HG02623 (cell line): ENCODE measurements around the gene SIM2.

Source experiments
- ATAC-seq: cut with Tn5 transposase; IDR thresholded peaks from one replicate; pipeline ENCODE4 v1.9.1; 2021; ENCODE audit warnings: moderate library complexity; ENCODE audit not compliant: unreplicated experiment

SIM2 gene

DNA sequence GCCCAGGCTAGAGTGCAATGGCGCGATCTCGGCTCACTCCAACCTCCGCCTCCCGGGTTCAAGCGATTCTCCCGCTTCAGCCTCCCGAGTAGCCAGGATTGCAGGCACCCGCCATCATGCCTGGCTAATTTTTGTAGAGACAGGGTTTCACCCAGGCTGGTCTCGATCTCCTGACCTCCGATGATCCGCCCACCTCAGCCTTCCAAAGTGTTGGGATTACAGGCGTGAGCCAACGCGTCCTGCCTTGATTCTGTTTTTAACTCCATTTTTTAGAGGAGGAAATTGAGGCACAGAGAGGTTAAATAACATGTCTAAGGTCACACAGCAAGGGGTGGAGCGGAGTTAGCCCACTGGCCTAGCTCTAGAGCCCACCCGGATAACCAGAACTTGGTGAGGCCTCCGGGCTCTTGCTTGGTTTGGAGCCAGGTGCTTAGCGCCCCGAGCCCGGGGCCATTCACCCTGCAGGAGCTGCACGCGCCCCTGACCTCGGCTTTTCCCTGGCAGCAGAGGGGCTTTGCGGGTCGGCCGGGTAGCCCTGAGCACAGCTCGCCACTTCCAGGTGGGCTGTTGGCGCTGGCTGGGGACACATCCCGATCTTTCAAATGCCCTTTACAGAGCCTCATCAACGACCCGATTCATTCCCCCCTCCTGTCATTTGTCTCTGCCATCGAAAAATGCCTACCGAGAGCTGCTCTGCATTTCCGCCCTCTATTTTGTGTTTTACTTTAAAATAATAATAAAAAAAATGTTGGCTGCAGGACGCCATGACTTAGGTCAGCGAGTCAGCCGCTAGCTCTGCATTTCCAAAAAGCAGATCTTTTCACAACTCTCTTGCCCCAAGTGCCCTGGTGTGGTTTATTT, 11.2 kb downstream of the SIM2 start:
- ATAC-seq = no peak

DNA sequence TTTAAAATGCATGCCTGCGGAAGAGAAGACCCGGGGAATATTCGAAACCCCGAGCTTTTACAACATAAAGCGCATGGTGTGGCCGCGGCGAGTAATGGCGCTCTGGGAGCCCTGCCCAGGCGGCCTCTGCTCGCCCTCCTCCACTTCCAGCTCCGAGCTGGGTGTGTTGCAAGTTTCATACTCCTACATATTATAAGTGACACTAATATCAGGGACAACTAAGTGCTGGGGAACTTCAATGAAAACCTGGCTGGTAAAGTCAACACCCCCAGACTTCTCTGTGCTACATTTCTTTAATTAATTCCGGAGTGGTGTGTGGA, 11.8 kb downstream of the SIM2 start:
- no peak for ATAC-seq

DNA sequence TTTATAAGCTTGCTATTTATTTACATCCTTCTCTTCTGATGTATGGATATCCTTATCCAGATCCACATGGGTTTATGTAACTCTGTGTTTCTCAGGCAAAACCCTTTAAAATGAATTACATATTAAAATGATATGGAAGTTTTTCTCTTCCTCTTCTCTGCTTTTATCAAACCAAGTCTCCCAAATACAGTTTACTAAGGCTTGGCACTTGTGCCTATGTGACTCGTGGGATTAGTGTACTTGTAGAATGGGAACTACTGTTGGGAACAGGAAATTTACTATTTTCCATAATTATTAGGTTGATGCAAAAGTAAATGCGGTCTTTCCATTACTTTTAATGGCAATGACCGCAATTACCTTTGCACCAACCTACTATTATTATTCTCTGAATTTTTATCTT, 14.8 kb downstream of the SIM2 start:
- no peak for ATAC-seq

DNA sequence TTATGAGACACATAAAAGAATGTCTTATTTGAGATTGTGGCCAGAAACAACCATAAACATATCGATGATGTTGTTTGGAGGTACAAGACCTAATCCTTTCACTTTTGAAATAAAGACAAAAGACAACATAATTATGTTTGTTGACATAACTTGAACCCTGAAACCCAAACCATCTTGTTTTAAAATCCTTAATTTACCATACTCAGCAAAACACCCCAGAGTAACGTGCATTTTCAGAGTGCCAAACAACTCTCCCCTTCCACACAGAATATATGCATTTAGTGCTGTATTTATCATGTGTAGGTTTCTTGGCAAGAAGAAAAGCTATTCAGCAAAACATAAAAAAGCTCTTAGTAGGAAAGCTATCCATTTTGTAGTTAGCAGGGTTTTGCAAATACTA, 17.5 kb downstream of the SIM2 start:
- ATAC-seq = no peak

DNA sequence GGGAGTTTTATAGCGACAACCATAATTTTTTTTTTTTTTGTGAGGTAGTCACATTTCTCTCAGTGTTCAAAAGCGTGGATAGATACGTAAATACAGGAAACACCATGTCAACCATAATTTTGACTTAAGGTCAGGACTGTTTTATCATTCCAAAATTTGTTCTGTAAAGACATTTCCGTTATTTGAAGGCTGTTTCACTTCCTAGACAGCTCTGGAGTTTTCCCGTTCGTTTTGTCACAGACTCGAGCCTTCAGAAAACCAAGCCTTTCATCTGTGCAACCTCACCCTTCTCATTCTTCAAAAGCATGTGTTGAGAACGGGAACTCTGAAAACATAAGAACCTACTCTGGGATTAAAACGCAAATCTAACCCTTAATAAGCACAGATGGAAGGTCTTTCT, 17.9 kb downstream of the SIM2 start:
- ATAC-seq = no peak

DNA sequence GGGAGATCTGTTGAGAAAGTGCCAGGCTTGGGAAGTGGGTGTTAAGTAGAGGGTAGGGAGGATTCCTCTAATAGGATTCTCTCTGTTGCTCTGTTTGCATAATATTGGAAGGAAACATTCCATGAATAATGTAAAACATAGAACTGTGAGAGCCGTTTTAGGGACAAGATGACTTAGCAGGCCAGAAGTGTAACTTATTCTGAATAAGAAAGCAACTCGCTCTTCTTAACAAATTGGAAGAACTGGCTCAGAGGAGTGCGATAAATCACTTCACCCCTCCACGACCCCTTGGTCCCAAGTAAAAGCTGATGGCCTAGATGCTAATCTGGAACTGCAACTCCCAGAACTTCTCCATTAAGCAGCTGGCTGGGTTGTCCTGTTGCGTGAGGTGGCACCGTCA, 19.1 kb downstream of the SIM2 start:
- ATAC-seq = no peak

DNA sequence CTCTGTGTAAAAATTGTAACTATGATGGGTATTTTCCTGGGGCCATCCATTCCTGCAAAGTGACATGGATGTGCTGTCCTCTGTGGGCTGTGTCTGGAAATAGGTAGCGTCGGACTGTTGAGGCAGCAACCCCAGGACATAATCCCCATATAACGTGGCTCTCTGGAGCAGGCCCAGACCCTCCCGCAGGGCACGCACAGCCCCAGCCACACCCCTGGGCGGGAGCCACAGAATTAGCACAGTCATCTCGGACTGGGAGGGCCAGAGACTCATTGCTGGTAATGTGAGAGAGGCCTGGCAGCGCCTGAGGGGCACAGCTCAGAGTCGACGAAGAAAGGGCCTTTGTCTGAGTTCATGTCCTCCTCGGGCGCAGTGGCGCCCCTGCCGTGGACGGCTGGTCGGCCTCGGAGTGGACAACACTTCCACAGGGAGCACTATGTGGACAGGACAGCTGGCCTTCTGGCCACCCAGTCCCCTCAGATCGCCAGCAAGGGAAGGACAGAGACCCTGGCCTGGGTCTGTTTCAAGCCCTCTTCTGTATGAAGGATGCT, 20.1 kb downstream of the SIM2 start:
- no peak for ATAC-seq

DNA sequence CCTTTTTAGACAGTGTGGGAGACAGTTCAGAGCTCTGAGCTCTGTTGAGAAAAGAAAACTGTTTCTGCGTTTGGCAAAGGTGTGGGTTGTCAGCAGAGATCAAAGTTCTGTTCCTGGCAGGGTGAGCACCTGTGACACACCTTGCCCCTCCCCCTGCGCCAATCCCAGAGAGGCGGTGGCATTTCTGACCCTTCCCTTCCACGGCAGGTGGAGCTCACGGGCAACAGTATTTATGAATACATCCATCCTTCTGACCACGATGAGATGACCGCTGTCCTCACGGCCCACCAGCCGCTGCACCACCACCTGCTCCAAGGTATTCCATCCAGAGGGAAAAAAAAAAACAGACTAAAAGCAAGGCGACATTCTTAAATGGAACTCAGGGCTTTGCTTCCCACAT, 20.7 kb downstream of the SIM2 start:
- ATAC-seq = no peak

DNA sequence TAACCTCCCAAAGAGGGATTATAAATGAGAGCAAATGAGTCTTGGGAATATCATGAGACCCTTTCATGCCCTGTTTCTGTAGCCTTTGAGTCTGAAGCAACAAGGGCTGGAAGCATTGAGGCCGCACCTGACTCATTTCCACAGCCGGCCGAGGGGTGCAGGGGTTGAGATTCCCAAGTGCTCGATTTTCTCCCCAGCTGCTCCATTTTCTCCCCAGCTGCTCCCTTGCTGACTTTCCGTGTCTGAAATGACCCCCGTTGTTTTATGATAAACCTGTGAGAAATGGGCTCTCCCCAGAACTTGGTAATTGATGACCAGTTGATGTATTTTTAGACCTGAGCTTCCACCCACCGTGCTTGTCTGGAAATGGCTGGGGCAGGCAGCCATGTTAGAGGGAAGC, 22.9 kb downstream of the SIM2 start:
- no peak for ATAC-seq

DNA sequence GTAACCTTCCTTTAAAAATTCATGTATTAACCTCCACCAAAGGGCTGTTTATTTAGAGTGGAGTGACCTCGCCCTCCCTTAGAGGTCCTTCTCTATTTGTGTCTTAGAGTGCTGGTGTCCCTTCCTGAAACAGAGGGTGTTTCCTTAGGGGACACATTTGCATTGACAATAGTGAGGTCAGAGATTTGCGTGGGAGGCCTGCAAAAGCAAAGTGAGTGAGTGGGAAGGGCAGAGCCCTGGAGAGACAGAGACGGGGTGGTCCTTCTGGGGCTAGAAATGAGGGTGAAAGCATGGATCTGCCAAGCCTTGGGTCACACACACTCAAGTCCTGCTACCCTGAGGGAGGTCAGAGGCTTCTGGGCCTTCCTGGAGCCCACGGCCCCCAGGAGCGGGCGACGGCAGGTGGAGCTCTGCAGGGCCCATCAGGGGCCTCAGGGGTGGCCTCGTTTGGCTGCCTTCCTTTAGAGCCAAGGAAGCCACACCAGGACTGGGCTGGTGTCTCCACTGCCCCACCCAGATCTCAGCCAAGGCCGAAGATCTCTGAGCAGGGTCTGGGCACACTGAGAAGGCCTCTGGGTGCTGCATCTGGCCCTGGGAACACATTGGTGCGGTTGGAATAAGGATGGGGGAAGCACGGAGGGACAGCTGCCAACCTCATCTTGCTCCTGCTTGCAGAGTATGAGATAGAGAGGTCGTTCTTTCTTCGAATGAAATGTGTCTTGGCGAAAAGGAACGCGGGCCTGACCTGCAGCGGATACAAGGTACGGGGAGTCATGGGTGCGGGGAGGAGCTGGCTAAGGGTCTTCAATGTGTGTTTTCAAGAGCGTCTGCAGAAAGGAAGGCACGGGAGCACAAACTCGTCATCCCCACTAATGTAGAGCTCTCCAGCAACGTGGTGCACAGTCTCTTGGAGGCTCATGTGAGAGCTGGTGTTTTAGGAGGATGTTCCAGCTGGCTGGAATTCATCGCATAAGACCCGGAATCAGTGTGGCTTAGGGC, 23.8 kb downstream of the SIM2 start:
- ATAC-seq = no peak

DNA sequence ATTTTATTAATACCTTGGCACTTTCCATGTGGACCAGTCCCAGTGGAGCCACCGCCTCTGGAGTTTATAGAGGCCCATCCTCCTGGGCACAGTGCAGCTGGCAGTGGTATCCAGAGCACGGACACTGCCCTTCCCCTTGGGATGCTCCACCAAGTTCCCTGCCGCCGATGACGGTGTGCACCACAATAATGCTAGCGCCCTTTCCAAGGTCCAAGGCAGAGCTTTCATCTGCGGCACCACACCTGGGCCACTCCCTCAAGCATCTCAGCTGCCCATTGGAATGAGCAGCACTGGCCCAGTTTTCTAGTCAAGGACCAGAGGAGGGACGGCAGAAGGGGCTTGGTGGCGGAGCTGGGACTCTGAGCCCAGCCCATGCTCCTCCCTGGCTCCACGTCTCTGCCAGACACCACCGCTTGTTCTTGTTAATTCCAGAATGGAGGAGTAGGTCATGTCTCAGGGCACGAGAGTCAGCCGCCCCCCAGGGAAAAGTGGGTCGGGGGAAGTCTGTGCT, 24.5 kb downstream of the SIM2 start:
- ATAC-seq = no peak

DNA sequence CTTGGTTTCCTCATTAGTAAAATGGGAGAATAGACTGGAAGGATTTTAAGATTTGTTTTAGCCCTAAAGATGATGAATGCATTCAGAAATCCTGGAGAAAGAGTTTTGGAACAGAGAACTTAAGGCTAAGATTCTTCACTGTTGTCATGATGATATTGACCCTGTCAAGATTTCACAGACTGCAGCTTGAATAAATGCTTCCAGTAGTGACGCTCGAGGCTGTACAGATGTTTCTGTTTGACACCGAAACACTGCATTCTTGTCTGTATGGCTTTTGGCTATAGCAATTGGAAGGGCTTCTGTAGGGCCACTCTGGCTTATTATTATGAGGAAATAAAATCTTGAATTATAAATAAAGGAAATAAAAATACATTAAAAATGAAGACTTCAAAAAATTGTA, 25.7 kb downstream of the SIM2 start:
- no peak for ATAC-seq

DNA sequence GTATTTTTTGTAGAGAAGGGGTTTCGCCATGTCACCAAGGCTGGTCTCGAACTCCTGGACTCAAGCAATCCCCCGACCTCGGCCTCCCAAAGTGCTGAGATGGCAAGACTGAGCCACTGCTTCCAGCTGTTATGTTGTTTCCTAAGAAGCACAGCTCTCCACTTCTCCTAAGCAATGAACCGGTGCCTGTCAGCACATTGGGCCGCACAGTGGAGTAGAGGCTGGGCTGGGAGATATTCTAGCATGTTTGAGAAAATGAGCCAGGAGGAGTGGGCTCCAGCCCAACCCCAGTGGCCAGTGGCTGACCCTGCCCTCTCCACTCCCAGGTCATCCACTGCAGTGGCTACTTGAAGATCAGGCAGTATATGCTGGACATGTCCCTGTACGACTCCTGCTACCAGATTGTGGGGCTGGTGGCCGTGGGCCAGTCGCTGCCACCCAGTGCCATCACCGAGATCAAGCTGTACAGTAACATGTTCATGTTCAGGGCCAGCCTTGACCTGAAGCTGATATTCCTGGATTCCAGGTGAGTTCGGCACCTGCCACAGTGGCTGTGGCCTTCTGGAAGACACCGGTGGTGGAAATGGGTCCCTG, 27.0 kb downstream of the SIM2 start:
- ATAC-seq = no peak

DNA sequence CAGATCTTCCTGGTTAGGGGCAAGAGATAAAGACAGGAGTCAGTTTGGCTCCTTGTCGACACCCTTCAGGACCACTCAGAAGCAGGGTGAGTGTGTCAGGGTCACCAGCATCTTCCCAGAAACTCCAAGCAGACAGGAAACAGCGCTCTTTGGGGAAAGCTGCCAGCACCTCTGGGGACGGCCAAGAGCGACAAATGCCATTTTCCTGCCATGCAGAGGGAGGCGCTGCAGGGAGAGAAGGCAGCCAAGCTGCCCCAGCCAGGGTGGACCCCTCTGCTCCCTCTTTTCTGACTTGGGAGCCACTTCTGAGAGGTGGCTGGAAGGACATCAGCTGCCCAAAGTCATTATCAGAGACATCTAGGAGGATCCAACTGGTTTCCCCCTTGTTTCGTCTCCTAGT, 29.0 kb downstream of the SIM2 start:
- no peak for ATAC-seq

DNA sequence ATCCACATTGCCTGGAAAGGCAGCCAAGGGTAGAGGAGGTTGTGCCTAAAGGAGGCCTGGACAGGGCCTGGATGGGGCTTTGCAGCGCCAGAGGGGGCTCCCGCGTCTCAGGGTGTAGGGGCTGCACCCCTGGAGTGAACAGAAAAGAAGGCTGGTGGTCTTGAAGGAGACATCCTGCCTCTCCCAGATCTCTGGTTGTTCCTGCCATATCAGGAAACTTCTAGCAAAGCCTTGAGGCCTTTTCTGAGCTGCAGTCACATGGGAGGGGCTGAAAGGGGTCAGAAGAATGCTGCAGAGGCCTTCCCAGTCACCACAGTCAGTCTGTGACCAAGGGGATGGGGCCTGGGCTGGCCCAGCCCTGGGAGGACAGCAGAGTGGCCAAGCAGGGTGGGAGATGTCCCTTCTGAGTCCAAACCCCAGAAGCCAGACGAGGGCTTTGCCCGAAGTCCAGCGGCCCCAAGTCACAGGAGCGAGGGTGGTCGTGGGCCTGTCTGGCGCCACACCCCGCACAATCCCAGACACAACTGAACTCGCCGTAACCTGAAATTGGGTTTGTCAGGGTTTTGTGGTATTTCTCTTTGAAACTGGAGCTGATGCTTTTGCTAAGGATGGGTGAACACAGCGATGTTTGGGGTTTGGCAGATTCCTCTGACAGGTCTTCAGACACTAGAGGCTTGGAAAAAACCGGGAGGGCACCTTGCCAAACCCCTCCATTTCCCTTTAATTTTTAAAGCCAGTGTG, 29.6 kb downstream of the SIM2 start:
- no peak for ATAC-seq

DNA sequence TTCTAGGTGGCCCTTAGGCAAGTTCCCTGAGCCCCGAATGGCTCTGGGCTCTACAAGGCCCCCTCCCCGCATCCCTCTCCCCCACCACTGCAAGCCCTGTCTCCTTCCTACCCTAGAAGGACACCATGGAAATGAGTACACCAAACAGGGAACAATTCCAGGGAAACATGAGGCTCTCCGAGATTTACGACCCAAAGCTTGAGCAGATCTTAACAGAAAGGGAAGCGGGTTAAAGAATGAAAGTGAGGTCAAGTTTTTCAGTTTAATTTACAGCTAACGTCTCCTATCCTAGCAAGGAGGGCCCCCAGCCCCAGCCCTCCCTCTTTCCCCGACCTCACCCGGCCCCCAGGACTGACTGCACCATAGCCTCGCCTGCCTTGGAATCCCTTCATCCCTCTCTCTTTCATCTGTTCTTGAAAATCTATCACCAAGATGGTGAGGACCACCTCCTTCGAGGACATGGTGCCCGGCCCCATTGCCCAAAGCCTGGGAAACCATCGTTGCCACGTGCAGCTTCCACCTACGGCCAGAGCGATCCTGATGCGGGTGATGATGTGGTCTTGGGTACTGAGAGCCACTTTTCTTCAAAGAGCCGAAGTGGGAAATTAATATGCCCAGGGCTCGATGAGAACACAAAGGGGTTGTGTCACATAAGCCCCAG, 30.5 kb downstream of the SIM2 start:
- ATAC-seq = no peak

DNA sequence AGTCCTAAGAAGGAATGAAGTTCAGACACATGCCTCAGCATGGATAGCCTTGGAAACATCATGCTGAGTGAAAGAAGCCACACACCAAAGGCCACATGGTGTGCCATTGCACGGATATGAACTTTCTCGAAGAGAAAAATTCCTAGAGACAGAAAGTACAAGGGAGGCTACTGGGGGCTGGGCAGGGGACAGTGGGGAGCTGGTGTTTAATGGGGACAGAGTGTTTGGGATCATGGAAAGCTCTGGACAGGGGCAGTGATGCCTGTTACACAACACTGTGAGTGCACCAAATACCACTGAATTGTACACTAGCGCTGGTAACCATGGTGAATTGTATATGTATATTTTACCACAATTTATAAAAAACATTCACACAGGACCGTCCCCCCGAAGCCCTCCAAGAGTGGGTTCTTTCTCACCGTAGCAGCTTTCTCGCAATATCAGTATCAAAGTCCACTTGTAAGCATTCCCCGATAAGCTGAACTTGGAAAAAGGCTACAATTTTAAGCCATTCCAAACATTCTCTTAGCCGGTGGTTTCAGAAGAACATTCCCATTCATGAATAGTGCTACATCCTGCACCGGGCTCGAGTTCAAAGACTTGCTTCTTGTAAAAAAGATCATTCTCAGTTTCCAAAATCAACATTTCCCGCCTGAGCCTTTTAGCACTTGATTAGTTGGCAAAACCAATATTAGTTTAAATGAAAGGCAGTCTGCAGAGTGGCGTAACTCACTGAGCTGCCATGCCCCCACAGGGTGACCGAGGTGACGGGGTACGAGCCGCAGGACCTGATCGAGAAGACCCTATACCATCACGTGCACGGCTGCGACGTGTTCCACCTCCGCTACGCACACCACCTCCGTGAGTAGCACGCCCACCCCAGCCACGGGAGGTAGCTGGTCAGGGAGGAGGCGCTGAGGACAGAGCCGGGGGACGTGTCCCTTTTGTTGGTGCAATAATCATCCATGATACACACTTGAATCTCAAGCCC, 31.7 kb downstream of the SIM2 start:
- no peak for ATAC-seq

DNA sequence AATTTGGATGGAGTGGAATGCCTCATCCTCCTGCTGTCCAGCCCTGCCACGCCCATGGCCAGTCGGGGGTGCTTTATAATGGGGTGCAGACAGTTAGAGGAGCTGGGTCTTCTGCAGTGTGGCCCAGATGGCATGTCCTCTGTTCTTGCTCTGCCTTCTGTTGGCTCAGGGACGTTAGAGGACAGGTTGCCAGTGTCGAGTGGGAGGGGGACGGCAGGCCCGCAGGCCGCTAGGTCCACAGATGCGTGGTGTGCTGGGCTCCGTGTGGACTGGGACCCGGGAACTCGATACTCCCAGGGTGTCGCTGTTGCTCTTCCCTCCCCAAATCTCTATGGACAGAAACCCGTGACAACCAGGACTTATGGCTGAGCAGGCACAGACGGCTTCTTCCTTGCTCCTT, 33.3 kb downstream of the SIM2 start:
- ATAC-seq = no peak

DNA sequence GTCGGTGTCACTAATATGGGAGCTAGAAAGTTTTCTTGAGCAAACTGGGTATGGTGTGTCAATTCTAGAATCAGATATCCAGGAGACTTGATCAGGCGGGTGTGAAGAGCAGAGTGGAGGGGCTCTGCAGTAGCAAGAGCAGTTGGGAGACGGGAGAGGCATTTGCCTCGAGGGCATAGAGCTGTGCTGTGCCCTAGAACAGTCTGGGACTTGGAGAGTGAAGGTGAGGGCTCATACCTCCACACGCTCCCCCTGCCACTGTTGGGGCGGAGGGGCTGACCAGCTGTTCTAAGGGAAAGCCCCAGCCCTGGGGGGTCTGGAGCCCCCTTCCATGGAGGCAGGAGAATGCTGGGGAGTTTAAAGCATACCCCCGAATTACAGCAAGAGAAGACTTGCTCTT, 33.8 kb downstream of the SIM2 start:
- ATAC-seq = no peak
